ENCODE data around the gene LZTS3. TPM values are rescaled to one million over a fixed set of nuclear protein-coding genes. Genes with fewer than 3 reads are reported as not detected.

Gene LZTS3
- total and polyA plus RNA-seq, 2 of the 13 experiments (the other 11 are each of a cell fraction or from before 2014, with no cell fraction given): 10.1 to 31.3 TPM

DNA sequence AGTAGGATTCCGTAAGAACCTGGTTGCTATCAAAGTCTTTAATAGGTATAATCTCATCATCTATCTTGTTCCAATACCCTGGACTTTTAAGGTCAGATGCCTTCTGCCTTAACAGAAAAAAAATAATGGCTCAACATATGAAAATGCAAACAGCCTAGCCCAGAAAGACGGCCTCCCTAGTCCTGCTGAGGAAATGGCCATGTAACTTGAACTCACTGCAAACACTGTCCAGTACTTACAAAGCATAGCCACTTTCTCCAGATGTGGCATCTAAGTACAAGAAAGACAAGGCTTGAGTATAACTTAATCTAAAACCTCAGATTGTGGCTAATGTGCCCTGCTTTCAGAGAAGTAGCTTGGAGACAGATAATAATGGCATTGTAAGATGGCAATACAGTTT, 40.2 kb downstream of the LZTS3 start (continued):
- no peak for TF ChIP-seq SNRNP70 (IDR thresholded peaks at IDR 0.05; ENCODE audit: low read depth, low read length)
- TF ChIP-seq, protein P1, sequence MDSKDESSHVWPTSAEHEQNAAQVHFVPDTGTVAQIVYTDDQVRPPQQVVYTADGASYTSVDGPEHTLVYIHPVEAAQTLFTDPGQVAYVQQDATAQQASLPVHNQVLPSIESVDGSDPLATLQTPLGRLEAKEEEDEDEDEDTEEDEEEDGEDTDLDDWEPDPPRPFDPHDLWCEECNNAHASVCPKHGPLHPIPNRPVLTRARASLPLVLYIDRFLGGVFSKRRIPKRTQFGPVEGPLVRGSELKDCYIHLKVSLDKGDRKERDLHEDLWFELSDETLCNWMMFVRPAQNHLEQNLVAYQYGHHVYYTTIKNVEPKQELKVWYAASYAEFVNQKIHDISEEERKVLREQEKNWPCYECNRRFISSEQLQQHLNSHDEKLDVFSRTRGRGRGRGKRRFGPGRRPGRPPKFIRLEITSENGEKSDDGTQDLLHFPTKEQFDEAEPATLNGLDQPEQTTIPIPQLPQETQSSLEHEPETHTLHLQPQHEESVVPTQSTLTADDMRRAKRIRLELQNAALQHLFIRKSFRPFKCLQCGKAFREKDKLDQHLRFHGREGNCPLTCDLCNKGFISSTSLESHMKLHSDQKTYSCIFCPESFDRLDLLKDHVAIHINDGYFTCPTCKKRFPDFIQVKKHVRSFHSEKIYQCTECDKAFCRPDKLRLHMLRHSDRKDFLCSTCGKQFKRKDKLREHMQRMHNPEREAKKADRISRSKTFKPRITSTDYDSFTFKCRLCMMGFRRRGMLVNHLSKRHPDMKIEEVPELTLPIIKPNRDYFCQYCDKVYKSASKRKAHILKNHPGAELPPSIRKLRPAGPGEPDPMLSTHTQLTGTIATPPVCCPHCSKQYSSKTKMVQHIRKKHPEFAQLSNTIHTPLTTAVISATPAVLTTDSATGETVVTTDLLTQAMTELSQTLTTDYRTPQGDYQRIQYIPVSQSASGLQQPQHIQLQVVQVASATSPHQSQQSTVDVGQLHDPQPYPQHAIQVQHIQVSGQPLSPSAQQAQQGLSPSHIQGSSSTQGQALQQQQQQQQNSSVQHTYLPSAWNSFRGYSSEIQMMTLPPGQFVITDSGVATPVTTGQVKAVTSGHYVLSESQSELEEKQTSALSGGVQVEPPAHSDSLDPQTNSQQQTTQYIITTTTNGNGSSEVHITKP (CRISPR knock-in tag; IDR thresholded peaks at IDR 0.05; ENCODE audit: low read depth): no peak

DNA sequence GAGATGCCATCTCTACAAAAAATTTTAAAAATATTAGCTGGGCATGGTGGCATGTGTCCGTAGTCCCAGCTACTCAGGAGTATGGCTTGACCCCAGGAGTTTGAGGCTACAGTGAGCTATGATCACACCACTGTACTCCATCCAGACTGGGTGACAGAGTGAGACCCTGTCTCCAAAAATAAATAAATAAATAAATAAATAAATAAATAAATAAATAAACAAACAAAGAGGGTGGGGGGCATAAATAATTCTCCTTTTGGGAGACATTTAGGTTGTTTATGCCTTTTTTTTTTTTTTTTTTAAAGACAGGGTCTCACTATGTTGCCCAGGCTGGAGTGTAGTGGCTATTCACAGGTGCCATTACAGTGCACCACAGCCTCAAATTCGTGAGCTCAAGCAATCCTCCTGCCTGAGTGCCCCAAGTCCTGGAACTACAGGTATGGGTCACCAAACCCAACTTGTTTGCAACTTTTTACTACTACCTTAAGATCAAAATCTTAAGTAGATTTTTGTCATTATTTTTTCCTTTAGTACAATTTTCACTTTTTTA, 43.2 kb downstream of the LZTS3 start:
- DNase-seq (ENCODE audit: low spot score): no peak
- H3K27ac ChIP-seq (ENCODE audit: extremely low read length, insufficient read depth, low read length): no peak overlapping the region
- BruUV-seq (replicated peaks): no TSS peak
- 94% methylated on average over 2 of the region's 2 CpGs for WGBS (ENCODE audit: low lambda C conversion rate)
- no peak overlapping the region for H3K4me2 ChIP-seq (ENCODE audit: low read depth, low read length)
- in situ Hi-C loops (cut with HindIII; ENCODE audit: extremely low pct_ligation_motif_present, low pct_unique_long_range_greater_than_20kb) (no loop called here), intact Hi-C loops (cut with micrococcal nuclease; ENCODE audit: unreplicated experiment) (no loop called here)
- TF ChIP-seq ZNF468 (CRISPR knock-in tag; IDR thresholded peaks at IDR 0.05) (no peak), ZNF121 (CRISPR knock-in tag; IDR thresholded peaks at IDR 0.05) (peak; percentile 52)
- ATAC-seq: no peak
- H4K20me1 ChIP-seq (ENCODE audit: insufficient read depth, low read length): no peaks in the 10 kb centered on the region
- POLR2A ChIA-PET: interaction anchor here (1.3 kb wide), 1 partner anchor 15 kb away, joined by 3 read pairs; no protein-coding TSS in a partner anchor
- no peak overlapping the region for H2AFZ ChIP-seq (ENCODE audit: low read length)
- no peaks in the 10 kb centered on the region for H3K79me2 ChIP-seq (ENCODE audit: insufficient read depth, low read length)
- no peaks in the 10 kb centered on the region for H3K9me3 ChIP-seq (ENCODE audit: low read length)
- FAIRE-seq: no peak
- H3K36me3 ChIP-seq (replicated peaks in 1 of 2; ENCODE audit: control insufficient read depth in 1 of 2, insufficient read depth in 2 of 2, low read length in 2 of 2): no peaks in the 10 kb centered on the region; a peak in 2 of 5 replicates
- H3K4me3 ChIP-seq (replicated peaks in 1 of 3; ENCODE audit: insufficient read depth in 1 of 3, low read depth in 2 of 3, low read length in 3 of 3): no peak overlapping the region
- H3K4me1 ChIP-seq (ENCODE audit: insufficient read depth, low read length): peaks cover 37% of the 10 kb centered on the region
- H3K9ac ChIP-seq (ENCODE audit: insufficient read depth, low read depth, low read length): no peak overlapping the region
- CTCF ChIA-PET (ENCODE audit: low intra/inter-chr PET ratio, low total read pairs): no interaction called here
- no peaks in the 10 kb centered on the region for H3K27me3 ChIP-seq (ENCODE audit: control insufficient read depth in 1 of 2, insufficient read depth in 2 of 2, low read length in 2 of 2)
